ENCODE data around the gene ADGRD2.

ADGRD2 gene

DNA sequence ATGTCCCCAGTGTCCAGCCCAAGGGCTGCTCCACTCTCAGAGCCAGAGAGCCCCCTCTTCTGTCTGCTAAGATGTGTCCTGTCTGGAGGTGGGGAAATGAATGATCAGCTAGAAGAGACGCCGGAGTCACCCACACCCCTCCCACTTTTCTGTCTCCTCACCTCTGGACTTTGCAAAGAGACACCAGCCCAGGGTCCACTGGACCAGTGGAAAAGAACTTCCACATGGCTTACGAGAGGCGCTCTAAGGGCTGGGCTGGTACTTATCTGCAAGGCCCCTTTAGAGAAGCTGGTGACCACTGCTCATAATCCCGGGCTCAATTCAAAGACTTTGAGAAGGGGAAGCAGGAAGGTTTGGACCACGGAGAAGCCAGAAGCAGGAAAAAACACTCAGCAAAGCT lies 47.8 kb downstream of the ADGRD2 start:
- DNase-seq: no peak

DNA sequence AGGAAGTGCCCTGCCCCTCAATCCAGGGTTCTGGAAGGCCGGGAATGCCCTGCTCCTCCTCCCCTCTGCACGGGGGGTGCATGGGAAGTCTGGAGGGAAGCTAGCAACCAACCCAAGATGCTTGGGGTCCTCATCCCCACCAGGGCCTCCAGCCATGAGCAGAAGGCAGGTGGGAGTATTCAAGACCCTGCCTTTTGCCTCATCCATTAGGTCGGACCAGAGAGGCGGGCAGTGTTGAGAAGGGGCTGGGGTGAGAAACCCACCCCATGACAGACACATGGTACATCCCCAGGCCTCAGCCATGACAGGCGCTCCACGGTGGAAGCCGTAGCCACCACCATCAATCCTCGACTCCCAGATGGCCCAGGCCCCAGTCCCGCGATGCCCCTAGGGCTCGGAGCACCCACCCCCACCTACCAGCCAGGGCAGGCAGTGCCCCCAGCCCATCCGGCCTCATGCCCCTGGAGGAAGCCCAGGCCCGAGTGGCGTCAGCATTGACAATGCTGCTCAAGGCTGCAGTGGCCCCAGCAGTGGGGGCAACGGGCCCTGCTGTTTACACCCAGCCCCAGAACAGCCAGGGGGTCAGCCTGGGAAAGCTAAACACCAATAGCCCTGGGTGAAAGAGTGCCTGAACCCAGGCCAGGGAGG lies 48.4 kb downstream of the ADGRD2 start:
- no peak for DNase-seq

DNA sequence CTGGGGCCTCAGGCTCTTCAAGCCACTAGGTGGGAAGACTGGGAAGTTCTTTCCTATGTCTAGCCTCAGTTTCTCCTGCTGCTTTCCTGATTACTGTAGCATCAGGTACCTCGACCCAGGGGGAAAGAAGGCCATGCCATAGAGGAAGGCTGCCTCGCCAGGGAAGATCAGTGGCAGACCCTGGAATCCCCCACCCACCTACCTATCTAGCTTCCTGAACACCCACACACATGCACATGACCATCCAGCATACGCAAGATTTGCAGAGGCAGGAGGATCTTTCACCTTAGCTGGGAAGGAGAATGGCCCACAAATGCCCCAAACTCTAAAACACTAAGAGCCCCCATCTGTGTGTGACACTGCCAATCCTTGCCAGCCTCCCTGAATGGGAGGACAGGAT lies 49.0 kb downstream of the ADGRD2 start:
- DNase-seq: no peak

DNA sequence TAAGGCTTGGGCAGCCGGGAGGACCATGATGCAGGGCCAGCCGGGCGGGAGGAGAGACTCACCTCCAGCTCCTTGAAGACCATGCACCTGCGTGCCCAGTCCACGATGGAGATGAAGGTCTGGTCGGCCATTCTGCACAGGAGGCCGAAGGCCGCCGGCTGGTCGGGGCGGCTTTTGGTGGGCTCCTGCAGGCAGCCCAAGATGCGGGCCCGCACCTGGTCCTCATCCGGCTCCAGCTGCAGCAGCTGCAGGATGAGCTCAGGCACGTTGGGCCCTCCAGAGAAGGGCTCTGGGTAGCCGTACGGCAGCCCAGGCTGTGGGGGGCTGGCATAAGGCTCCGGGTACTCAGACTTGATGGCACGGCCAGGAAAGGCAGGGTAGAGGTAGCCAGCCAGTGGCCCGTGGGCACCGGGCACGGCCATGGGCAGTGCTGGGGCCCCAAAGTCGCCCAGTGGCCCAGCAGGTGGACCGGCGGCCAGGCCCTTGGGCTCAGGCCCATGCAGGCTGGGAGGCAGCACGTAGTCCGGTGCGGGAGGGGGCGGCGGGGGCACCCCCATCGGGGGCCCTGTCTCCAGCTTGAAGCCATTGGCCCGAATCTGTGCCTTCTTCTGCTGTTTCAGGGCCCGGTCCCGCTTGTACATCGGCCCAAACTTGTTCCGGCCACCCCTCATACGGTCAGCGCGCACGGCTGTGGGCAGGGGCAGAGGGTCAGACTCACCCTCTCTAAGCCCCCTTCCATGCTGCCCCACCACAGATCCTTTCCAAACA lies 50.0 kb downstream of the ADGRD2 start:
- DNase-seq: no peak

DNA sequence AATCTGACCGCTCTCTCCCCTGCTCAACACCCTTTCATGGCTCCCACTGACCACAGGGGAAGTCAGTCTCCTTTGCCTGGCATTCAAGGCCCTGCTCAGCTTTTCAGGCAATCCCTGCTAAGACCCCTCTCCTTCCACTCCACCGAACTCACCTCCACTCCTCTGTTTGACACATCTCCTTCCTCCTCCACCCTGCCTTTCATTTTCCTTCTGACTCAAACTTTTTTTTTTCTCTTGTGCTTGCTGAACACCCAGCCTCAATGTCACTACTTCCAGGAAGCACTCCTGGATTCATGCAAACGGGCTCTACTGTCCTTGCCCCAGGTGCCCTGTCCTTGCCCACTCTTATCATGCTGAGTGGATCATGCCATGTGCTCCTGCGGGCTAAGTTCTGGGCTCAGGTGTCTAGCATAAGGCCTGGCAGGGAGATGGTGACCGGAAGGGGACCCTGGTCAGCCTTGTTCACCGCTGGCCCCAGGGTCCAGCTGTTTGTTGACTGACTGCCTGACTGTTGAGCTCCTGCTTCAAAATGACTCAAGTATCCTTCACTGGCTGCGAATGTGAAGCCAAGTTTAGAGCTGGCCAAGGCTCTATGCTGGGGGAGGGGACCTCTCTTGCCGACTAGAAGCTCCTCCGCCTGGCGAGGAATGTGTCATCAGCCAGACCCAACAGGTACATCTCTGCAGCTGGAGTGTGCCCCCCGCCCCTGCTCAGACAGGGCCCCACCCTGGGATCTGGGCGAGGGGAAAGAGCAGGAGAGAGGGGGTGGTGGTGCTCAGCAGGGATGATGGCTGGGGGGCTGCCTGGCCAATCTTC lies 50.8 kb downstream of the ADGRD2 start:
- no peak for DNase-seq

DNA sequence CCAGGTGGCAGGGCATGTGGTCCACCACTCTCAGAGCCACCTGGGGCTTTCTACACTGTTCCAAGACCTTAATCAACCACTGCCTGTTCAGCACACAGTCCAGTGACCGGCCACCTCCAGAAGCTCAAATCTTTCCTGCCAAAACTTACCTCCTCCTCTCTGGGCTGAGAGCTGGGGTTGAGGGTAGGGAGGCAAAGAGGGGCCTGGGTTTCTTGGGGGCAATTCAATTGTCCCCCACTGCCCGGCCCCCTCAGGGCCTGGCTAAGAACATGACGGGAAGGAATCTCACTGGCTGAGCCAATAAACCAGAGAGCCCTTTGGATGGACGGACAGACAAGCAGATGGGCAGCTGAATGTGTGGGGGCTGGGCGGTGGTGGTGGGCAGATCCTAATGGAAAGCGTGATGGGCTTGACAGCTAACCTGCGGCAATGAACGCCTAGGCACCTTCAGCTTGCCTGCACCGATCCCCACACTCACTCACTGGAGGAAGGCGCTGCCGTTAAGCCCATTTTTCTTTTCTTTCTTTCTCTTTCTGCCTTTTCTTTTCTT lies 51.6 kb downstream of the ADGRD2 start:
- DNase-seq: no peak

DNA sequence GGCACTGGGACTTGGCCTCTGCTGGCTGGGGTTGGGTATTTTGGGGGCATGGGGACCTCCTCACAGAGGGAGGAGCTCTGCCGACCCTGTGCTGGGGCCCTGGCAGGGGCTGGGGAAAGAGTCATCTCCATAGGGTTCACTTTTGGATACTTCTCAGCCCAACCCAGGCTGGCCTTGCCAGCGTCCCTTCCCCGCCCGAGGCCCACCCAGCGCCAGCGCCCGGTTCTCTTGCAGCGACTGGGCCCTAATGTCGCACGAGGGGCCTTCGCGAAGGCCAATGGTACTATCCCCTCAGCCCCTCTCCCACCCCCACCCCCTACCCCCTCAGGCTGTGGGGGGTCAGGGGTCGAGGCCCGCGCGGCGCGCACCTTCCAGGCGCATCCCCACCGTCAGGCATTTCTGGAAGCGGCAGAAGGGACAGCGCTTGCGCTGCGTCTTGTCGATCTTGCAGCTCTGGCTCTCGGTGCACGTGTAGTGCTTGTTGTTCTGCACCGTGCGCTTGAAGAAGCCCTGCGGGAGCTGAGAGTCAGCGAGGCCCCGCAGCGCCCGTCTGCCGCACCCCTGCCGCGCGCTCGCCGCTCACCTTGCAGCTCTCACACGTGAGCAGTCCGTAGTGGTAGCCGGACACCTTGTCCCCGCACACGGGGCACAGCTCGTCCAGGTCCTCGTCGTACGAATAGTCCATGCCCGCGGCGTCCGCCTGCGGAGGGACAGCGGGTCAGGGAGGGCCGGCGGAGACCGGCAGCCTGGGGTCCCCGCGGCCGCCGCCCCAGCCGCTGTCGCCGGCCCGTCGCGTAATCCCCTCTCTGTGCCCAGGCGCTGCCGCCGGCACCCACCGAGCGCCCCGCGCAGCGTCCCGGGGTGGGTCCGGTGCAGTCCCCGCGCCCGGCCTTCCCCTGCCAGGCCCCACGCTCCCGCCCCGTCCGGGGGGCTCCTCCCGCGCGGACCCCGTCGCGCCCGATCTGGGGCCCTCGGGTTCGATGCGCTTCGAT lies 52.8 kb downstream of the ADGRD2 start:
- DNase-seq: no peak

DNA sequence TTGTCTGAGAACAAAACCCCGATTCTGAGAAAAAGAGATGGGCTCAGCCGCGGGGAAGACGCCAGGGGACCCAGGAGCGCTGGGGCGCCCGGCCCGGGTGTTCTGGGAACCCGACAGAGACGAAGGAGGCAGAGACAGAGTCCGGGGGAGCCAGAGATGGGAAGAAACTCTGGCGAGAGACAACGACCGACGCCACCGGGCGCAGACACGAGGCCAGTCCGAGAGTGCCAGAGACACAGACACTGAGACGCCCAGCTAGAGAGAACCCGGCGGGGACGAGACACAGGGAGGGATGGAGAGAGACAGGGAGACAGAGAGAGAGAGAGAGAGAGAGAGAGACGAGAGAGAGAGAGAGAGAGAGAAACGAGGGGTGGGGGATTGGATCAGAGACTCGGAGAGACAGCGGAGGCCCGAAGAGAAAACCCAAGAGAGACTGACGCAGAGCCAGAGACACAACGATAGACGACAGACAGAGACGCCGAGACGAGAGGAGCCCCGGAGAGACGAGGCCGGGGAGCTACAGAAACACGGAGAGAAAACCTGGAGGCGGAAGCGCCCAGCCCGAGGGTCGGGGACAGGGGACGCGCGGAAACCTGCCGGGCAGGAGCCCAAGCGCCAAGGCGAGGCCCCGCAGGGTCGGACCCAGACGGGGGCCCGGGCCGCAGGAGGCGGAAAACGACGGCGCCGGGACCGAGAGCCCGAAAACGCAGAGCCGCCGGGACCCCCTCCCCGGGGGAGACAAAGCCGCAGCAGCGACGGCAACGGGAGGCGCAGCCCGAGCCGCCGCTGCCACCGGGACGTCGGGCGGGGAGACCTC lies 53.7 kb downstream of the ADGRD2 start:
- no peak for DNase-seq

DNA sequence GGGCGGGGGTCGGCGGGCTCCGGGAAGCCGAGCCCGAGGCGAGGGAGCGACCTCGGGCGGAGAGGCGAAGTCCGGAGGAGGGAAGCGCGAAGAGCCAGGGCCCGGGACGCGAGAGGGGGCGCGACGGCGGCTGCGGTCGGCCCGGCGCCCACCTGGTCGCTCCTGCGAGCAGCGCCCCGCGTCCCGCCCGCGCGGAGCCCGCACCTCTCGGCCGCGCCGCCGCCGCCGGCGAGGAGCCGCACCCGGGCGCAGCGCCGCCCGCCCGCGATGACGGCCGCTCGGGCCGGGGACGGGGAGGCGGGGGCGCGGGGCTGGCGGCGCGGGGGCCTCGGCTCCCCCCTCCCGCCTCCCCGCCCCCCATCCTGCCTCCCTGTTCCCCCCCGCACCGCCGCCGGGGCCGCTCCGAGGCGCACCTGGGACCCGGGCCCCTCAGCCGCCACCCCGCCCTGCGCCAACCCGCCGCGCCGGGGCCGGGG lies 54.3 kb downstream of the ADGRD2 start:
- DNase-seq: no peak

DNA sequence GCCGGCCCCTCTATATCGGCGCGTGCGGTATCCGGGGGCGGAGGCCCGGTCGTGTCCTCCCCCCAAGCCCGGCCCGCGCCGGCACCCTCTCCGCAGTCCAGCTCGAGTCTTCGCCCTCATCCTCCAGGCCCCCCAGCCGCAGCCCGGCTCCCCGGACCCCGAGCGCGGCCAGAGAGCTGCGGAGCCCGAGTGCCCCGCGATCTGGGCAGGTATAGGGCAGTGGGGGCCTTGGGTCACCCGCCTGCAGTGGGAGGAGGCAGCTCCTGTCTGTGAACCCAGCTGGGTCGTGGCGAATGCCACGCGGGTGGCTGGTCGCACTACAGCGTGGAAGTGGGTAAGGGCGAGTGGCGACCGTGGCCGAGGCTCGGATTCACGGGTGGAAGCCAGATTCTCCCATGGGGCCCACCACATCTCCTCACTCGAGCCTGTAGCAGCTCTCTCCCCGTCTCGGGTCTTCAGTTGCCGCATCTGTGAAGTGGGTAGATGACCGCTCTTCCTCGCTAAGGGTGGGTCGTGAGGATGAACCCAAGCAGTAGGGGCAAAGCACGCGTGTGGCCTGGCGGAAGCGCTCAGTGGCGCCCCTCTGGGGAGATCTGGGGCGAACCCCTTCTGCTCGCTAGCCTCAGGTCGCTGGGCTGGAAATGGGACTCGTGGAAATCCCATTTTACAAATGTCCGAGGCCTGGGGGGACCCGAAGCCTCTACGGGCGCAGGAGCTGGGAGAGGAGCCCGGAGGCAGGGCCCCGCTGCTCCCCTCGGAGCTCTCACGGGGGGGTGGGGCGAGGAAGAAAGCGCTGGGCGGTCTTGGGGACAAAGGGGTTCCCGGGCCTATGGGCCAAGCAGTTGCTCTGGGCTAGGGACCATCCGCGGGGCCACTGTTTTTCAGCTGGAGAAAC lies 55.0 kb downstream of the ADGRD2 start:
- DNase-seq: no peak

DNA sequence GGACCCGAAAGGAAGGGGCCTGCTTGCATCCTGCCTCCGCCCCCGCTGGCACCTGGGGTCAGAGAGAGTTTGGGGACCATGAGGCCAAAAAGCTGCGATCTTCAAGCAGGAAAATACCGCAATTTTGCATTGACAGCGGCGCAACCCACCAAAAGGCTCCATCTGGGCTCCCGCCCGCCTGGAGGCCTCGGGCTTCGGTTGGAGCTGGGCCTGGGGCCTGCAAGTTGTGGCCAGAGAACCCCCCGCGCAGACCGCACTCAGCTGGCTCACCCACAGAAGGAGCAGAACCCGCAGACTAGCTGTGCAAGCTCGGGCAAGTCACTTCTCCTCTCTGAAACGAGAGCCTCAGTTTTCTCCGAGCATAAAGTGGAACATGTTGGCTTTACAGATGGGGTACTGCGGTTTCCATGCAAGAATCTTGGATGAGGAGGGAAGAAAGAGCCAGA lies 55.7 kb downstream of the ADGRD2 start:
- no peak for DNase-seq

DNA sequence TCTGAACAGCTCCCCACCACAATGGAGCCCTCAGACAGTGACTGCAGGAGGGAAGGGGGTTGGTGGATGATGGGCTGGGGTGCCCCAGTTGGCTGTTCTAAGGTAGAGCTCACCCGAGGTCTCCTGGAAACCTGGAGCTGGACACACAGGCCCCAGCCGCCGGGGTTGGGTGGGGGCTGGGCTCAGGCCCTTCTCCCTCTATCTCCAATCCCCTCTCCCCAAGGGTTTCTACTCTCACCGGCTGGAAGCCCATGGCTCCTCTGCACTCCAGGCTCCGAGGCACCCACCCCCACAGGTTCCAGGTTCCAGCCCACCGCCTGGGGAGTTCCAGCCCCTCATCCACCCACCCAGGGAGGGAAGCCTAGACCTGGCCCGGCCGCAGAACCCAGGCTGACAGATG lies 56.2 kb downstream of the ADGRD2 start:
- DNase-seq: no peak

DNA sequence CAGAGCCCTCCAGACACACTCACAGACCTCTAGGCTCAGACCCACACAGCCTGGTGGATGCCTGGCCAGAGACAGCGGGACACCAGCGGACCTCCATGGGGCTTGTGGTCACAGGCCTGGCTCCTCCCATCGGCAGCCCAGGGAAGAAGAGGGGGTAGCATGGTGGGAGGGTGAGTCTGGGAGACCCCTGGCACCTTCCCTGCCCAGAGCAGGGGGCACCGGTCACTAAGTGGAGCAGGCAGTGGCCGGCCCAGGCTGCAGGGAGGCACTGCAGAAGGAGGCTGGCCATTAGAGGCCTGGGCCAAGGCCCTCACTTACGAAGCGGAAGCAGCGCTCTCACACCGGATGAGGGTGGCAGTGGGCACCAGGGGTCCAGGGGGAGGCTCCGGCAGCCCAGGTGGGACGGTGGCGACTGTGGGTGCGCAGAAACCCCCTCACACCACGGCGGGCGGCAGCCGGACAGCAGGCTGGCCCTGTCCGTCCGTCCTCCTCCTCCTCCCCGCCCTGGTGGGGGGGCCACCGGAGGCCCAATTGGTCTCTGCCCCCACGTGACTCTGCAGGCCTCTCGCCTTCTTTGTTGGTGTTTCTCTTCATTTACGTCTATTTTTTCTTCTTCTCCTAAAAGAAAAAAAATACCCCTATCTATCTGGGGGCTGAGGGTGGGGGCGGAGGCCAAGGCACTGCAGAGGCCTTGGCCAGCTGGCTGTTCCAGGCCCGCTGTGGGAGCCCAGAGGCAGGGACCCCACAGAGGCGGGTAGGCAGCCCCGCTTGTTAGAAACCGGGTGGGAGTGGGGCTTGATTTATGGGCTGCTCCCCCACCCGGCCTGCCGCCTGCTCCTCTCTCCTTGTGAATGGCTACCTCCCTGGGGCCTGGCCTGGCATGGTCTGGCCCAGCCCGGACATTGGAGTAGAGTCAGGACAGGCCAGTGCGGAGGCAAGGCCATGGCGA lies 57.0 kb downstream of the ADGRD2 start, which contains the start of gene NR5A1:
Gene NR5A1, minus strand, starts transcription at position 469 of the 949 bp plus-strand sequence. CDS start 4,004 bp downstream, outside the sequence.
- DNase-seq: no peak

DNA sequence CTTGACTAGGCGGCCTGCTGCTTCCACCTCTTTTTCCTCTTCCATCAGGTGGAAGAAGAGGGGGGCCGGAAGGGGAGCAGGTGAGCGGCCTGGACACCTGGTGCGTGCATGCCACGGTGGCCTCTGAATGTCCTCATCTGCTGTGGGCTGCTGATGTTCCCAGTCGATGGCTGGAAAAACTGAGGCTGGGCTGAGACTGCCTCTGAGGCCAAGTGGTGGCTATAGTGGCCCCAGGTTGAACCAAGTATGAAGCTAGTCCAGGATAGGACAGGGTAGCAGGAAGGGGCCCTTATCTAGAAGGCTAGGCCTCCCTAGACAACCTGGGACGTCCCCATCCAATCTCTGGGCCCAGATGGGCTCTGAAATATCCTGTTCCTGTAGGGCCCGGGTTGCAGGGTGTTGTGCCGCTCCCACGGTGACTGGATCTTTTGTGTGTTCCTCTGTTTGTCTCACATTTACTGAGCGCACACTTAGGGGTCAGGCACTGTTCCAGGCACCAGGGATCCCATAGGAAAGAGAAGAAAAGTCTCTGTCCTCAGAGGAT lies 57.7 kb downstream of the ADGRD2 start:
- DNase-seq: no peak

DNA sequence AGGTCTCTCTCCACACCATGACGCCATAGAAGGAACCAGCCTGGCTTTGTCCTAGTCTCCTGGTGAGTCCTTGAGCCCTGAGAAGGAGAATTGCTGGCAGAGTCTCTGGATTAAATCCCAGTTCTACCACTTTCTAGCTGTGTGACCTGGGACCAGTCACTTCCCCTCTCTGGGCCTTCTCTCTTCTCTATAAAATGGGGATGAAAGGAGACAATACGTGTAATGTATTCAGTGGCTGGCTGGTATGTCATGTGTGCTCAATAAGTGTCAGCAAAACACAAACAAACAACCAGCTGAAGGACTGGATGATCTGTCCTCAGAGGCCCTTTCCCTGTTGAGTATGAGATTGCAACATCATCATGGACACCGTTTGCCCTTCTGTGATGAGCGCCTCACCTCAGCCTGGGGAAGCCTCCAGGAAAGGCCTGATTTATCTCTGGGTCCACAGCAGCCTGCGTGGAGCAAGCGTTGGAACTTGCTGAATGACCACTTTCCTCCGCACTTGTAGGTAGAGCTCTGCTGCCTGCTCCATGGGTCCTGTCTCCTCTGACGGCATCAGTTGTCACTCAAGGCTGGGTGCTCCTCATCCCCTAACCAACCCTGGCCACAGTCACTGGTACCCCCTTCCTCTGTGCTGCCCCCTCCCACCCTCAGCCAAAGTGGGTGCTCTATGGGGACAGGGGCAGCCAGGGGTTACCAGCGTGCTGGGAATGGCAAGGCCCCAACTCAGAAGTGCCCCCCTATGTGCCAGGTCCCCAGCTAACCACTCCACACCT lies 60.6 kb downstream of the ADGRD2 start:
- no peak for DNase-seq

DNA sequence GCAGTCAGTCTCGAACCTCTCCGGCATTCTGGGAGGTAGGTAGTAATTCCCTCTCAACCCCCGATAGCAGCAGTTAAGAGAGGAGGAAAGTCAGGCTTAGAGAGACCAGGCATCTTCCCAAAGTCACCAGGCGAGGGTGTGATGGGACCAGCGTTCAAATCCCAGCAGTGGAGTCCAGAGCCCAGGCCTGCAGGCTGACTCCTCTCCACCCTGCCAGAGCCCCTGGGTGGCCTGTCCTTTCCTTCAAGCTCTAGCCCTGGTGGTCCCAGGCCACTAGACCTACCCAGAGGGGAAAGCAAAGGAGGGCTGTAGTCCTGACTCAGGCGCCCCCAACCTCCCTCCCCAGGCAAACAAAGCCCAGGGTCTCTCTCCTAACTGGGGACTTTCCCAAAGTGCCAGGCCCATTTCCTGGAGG lies 61.2 kb downstream of the ADGRD2 start:
- DNase-seq: no peak

Measured in fibroblast of skin of scalp (primary cell).